ENCODE results near the gene LHPP. TPM values are rescaled to one million over a fixed set of nuclear protein-coding genes. Genes with fewer than 3 reads are reported as not detected.

The LHPP gene
- total and polyA plus RNA-seq, 11 donors = 5.6 to 23.5 (median 13.2) TPM

DNA sequence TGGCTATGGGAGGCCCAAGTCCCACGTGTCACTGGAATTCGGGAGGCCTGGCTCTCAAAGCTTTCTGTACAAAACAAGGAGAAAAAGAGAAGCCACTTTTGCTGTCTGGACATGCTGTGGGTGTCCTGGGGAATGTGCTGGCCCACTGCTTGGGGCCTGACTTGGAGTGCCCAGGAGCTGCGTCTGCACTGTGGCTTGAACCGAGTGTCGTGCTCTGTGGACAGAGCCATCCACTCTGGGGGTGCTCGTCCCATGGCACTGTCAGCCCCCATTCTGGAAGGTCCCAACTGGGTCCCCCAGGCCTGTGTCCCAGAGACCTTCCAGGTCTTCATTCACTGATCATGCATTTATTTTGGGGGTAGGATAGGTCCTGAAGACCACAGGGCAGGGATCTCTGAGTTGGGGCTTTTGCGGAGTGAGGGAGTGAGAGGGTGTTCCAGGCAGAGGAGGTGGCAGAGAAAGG is 138.0 kb downstream of the LHPP start:
- H3K27me3 ChIP-seq = no peaks in the 10 kb centered on the region
- 72 to 95% (median 90%) methylated on average over 3 to 7 of the region's 7 CpGs for WGBS, 4 donors
- H3K4me1 ChIP-seq = no peaks in the 10 kb centered on the region
- no peak overlapping the region for H3K4me3 ChIP-seq
- intact Hi-C loops (cut with DNase I) = no loop called here
- TF ChIP-seq, protein P1, sequence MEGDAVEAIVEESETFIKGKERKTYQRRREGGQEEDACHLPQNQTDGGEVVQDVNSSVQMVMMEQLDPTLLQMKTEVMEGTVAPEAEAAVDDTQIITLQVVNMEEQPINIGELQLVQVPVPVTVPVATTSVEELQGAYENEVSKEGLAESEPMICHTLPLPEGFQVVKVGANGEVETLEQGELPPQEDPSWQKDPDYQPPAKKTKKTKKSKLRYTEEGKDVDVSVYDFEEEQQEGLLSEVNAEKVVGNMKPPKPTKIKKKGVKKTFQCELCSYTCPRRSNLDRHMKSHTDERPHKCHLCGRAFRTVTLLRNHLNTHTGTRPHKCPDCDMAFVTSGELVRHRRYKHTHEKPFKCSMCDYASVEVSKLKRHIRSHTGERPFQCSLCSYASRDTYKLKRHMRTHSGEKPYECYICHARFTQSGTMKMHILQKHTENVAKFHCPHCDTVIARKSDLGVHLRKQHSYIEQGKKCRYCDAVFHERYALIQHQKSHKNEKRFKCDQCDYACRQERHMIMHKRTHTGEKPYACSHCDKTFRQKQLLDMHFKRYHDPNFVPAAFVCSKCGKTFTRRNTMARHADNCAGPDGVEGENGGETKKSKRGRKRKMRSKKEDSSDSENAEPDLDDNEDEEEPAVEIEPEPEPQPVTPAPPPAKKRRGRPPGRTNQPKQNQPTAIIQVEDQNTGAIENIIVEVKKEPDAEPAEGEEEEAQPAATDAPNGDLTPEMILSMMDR (IDR thresholded peaks at IDR 0.05) = no peak
- TF ChIP-seq POLR2A (IDR thresholded peaks at IDR 0.05) = no peak
- DNase-seq = peak in 1 of 5 donors; percentile 12
- no peak for ATAC-seq
- H3K36me3 ChIP-seq = no peaks in the 10 kb centered on the region
- no peak overlapping the region for H3K27ac ChIP-seq
- peaks cover 0 to 2% (median 0%) of the 10 kb centered on the region in 12 donors for H3K9me3 ChIP-seq

DNA sequence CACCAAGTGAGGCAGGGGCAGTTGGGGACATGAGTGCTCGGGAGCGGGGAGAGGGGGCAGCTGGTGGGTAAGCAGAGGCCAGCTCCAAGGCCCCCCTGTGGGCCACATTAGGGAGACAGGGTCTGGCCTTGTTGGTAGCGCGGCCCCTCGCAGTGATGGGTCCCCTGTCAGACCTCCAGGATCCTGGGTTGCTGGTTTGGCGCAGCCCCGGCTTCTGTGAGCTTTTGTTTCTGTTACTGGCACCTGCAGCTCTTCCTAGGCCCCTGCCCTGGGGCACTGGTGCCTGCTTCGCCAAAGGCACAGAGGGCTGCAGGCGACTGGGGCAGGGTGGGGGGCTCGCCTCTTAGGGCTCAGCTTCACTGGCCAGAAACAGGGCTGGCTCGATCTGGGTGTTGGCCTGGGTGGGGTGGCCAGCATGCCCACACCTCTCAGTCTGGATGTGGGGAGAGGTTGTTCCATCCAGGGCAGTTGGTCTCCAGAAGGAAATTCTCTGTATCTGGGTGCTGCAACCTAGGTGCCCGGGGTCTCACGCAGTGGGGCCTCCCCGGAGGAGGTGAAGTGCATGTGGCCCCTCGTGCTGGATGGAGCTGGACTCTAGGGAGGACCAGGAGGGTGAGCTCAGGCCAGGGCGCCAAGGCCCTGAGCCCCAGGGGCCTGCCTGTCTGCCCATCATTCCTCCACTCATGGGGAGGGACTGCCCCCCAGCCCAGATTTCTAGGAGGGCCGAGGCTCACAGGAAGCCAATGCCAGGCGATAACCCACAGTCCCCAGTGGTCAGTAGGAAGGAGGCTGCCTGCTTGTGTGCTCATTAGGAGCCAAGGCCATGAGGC is 138.6 kb downstream of the LHPP start:
- WGBS, 4 donors = 90 to 93% (median 91%) methylated on average over 15 to 18 of the region's 18 CpGs
- no peak overlapping the region for H3K4me3 ChIP-seq
- H3K36me3 ChIP-seq = no peaks in the 10 kb centered on the region
- no peak overlapping the region for H3K27ac ChIP-seq
- H3K27me3 ChIP-seq = no peaks in the 10 kb centered on the region
- DNase-seq (peak in 2 of 5 donors; percentile 23 to 57), ATAC-seq (no peak)
- no peak for TF ChIP-seq POLR2A (IDR thresholded peaks at IDR 0.05)
- TF ChIP-seq, protein P1 (IDR thresholded peaks at IDR 0.05) = no peak
- no peaks in the 10 kb centered on the region for H3K4me1 ChIP-seq
- intact Hi-C loops (cut with DNase I) = no loop called here
- peaks cover 0 to 1% (median 0%) of the 10 kb centered on the region in 12 donors for H3K9me3 ChIP-seq

DNA sequence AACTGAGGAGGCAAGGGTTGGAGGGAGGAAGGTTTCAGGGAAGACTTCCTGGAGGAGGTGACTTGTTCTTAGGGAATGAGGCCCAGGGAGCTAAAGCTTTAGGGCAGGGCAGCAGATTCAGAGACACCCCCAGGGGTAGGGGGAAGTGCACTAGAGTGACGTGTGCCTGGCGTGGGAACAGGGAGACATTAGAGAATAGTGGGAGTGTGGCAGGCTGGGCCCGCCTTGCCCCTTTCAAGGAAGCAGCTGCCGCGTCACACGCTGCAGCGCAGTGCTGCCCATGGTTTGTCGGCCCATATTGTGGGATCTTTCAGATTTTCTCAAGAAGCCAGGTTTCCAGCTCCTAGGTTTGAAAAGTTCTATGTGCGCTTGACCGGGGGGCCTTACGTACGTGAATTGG is 139.4 kb downstream of the LHPP start:
- H3K4me1 ChIP-seq = no peaks in the 10 kb centered on the region
- DNase-seq = no peak
- intact Hi-C loops (cut with DNase I) = no loop called here

More for the DNA sequence above, 139.4 kb downstream of the LHPP start:
- Histone ChIP-seq H3K4me3 (no peak overlapping the region), H3K36me3 (no peaks in the 10 kb centered on the region), H3K9me3 (no peaks in the 10 kb centered on the region), H3K27me3 (no peaks in the 10 kb centered on the region), H3K27ac (no peak overlapping the region)
- TF ChIP-seq POLR2A (IDR thresholded peaks at IDR 0.05) = no peak
- TF ChIP-seq, protein P1 (IDR thresholded peaks at IDR 0.05) = no peak
- WGBS, 4 donors = 87 to 99% (median 96%) methylated on average over 11 to 12 of the region's 12 CpGs
- ATAC-seq = no peak

All from heart left ventricle (tissue), 16 donors.